ENCODE measurements around the gene AKR1C2.
"Not testable (repeated sequence)": the region's sequence is repeated elsewhere in the genome, so short reads cannot be mapped to it uniquely, and the experiment has no call there.

- TF ChIP-seq CTCF (IDR thresholded peaks at IDR 0.05; ENCODE audit: low read length); EZH2phosphoT487 (IDR thresholded peaks at IDR 0.05; ENCODE audit: low read length); EZH2 (optimal IDR thresholded peaks at IDR 0.05; ENCODE audit: low read depth, low read length): not testable (repeated sequence)
Observed at GRCh38 chr10:5004501-5004900, 844 bp upstream of the AKR1C2 start.

Measured in MM.1S (cell line).